PFSK-1 (cell line): Measurements from ENCODE around the gene RBM20.

Experiments
- REST ChIP-seq, 2 experiments: IDR thresholded peaks; 2 replicates each; pipeline versions ENCODE4 v1.6.1 to v1.8.0; 2011 to 2012; ENCODE audit warnings: low read depth in 2 of 2, low read length in 2 of 2, control low read depth in 1 of 2, inconsistent platforms in 1 of 2, mild to moderate bottlenecking in 1 of 2, moderate library complexity in 1 of 2; ENCODE audit not compliant: insufficient read depth in 1 of 2
- TAF1 ChIP-seq: IDR thresholded peaks from 2 replicates; pipeline ENCODE4 v1.6.1; 2012; ENCODE audit warnings: low read length, control low read depth, borderline replicate concordance; ENCODE audit not compliant: insufficient read depth

GRCh38 chr10:110815354-110816004 lies 171.3 kb downstream of the RBM20 start:
- TF ChIP-seq REST (IDR thresholded peaks at IDR 0.05; ENCODE audit: insufficient read depth in 1 of 2, low read depth in 2 of 2, low read length in 2 of 2) (no peak), TAF1 (no peak)
